HG02885 (cell line): Measurements from ENCODE around the gene KHDRBS2.

Experiments used
- ATAC-seq: cut with Tn5 transposase; IDR thresholded peaks from one replicate; pipeline ENCODE4 v1.9.1; 2021; ENCODE audit warnings: mild to moderate bottlenecking; ENCODE audit not compliant: unreplicated experiment, poor library complexity

KHDRBS2 gene

DNA sequence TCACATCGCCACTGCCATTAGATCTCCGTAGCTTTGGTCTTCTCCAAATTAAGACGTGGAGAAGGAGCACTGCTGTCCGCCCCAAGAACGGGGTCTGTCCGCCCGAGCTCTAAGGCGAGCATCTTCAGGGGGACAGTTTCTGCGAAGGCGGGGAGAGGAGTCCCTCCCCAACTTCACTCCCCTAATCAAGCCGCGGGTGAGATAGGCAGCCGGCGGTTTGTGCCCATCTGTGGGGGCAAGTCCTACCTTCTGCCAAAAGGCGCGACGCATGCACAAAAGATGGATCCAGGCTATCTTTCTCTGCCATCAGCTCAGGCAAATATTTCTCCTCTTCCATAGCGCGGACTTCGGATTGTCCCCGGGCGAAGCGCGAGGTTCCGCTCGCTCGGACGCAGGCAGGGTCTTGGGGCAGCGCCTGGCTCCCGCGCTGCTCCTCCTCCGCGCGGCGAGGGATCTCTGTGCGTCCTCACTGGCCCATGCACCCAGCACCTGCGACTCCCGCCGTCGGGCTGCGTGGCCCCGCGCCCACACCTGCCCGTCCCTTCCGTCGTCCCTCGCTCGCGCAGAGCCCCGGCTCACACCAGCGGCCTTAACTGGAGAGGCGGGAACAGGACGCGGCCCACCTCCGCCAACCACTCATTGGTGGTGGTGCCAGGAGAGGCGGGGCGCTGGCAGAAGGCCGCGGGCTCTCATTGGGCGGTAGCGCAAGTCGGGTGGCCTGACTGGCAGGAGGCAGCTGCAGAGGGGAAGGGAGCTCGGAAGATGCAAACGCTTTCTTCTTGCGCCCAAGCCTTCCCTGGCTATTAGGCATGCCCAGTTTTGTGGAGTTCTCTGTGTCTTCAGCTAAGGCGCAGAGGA, at the start of gene KHDRBS2:
Gene KHDRBS2 (minus strand): TSS at position 614 of the 858 bp plus-strand sequence.
- ATAC-seq, result peak; percentile 100

DNA sequence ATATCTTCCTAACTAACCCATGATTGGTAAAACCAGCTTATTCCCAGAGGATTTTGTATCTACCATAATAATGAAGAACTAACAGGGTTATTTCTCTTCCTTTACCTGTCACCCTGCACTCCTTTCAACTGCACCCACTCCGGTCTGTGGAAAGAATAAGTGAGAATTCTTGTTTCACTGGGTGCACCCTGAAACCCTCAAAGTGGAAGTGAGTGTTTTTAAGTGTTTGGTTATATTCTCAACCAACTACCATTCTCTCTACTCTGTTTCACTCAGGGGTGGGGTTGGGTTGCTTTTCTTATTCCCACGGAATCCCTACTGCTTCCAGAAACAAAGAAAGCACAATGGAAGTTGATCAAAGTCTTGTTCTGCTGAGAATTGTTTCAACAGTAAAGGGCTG, 42.6 kb upstream of the KHDRBS2 start:
- no peak for ATAC-seq

DNA sequence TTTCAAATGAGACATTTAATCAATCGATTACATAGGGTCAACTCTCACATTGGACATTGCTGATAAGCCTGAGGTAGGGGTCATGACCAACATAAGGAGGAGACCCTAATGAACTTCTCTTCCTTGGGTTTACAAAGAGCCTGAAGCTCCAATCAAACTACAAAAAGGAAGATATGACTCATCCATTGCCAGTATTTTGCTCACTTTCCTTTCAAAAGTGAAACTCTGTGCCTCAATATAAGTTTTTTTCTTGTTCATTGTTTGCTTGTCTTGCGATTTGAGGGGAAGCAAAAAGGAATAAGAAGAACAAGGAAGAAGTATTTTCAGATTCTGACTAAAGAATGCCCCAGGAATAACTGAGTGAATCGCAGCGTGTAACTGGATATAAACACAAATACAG, 38.8 kb upstream of the KHDRBS2 start:
- ATAC-seq, result peak; percentile 54

- peak; percentile 57 for ATAC-seq
Observed at GRCh38 chr6:62323818-62324431, 37.9 kb upstream of the KHDRBS2 start.

GRCh38 chr6:62298745-62299392, 12.8 kb upstream of the KHDRBS2 start:
- ATAC-seq, result peak; percentile 91

DNA sequence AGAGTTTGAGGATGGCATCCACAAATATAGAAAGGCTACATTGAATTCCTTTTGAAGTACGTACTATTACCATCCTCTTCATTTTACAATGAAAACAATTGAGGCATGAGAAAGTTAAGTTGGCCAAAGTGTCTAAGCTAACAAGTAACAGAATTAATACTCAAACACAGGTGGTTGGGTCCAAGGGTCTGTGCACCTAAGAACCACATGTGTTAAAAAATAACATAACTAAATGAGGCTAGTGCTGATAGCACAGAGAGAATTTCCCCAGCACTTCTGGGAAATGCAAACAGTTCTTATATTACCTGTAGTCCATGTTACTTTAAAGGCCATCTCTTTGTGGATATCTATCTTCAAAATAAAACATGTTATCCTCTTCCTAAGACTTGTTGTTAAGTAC, 10.5 kb upstream of the KHDRBS2 start:
- ATAC-seq, result no peak

- ATAC-seq, result no peak
Observed at GRCh38 chr6:62288974-62289373, 2.9 kb upstream of the KHDRBS2 start.

GRCh38 chr6:62288562-62288961, 2.5 kb upstream of the KHDRBS2 start:
- ATAC-seq, result no peak

GRCh38 chr6:62286470-62286843, 432 bp upstream of the KHDRBS2 start:
- ATAC-seq, result peak; percentile 5

- no peak for ATAC-seq
Observed at GRCh38 chr6:62284725-62285124, 1.3 kb downstream of the KHDRBS2 start.

DNA sequence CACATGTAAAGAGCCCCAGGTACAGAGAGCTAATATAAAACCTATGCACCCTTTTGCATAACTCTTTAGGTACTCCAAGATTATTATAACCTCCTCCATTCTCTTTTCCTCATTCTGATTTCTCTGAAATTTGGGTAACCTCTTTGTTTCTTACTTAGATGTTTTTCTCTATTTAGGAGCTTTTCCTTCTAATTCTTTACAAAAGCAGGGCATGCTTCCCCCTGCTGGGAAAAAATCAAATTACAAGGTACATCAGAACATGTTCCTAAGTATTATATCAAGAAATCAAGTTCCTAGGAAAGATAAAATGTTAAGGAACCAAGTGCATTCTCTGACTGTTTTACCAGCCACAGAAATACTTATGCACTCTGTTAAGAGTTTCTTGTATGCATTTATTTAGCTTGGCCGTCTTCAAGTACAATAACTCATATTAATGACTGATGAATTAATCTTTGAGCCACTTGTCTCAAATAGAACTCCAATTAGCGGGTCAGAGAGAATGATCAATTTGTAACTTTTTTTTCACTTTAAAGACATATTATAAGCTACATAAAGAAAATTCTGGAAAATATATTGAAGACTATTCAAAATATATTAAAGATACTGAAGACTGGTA, 2.1 kb downstream of the KHDRBS2 start:
- ATAC-seq, result no peak

GRCh38 chr6:62283365-62283764, 2.7 kb downstream of the KHDRBS2 start:
- ATAC-seq, result no peak

DNA sequence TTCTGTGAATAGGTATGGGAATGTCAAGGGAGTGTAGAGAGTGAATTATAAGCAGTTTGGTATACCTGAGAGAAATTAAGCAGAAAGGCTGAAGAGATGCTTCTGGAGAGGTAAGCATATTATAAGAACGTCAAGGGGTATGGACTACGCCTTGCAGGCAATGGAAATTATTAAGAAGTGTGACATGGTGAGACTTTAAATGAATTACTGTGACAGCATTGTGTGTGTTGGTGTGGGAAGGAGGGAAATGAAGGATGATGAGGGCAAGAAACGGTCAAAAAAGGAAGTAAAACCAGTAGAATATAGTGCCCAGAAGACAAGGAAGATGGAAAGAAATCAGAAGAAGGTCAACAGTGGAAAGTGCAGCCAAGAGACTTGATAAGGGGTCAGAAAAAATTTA, 5.9 kb downstream of the KHDRBS2 start:
- ATAC-seq, result no peak

- ATAC-seq, result no peak
Observed at GRCh38 chr6:62272114-62272513, 13.9 kb downstream of the KHDRBS2 start.

GRCh38 chr6:62265906-62266525, 20.0 kb downstream of the KHDRBS2 start:
- no peak for ATAC-seq

DNA sequence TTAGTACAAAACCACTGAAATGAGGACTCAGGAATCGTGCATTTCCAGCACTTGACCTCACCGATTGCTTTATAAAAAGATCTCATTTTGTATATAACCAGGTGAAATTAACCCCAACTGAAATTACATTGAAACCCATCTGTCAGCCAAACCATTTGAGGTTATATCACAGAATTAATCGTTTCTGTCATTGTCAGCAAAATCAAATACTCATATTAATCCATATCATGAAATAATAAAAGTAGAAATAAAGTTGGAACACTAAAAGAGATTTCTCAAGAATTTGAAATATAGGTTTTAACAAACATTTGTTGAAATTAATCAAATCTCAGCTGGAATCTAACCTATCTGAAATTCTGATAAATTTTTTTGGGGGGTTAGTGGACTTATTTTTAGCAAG, 23.7 kb downstream of the KHDRBS2 start:
- ATAC-seq, result no peak

GRCh38 chr6:62246087-62246486, 39.9 kb downstream of the KHDRBS2 start:
- no peak for ATAC-seq

DNA sequence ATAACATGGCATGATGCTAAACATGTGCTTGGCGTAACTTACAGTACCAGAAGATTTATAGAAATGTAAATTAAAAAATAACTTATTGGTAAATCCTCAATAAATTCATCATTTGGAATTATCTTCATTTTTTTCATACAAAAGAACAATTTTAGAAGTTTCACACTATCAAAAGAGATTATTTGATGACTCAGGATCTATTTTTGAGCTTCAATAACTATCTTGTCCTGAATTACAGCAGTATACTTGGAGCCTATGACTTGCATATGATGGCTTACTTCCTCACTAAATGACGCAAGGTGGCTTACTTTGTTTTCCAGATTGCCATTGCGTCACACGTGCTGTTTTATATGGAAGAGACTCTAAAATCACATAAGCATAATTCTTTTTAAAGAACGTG, 49.2 kb downstream of the KHDRBS2 start:
- no peak for ATAC-seq

- ATAC-seq, result no peak
Observed at GRCh38 chr6:62229231-62229630, 56.8 kb downstream of the KHDRBS2 start.

GRCh38 chr6:62217866-62218265, 68.2 kb downstream of the KHDRBS2 start:
- no peak for ATAC-seq

GRCh38 chr6:62202078-62202477, 83.9 kb downstream of the KHDRBS2 start:
- no peak for ATAC-seq
